Measurements from ENCODE around the gene CXXC1.
"Not testable (repeated sequence)": the region's sequence is repeated elsewhere in the genome, so short reads cannot be mapped to it uniquely, and the experiment has no call there.

Gene CXXC1

DNA sequence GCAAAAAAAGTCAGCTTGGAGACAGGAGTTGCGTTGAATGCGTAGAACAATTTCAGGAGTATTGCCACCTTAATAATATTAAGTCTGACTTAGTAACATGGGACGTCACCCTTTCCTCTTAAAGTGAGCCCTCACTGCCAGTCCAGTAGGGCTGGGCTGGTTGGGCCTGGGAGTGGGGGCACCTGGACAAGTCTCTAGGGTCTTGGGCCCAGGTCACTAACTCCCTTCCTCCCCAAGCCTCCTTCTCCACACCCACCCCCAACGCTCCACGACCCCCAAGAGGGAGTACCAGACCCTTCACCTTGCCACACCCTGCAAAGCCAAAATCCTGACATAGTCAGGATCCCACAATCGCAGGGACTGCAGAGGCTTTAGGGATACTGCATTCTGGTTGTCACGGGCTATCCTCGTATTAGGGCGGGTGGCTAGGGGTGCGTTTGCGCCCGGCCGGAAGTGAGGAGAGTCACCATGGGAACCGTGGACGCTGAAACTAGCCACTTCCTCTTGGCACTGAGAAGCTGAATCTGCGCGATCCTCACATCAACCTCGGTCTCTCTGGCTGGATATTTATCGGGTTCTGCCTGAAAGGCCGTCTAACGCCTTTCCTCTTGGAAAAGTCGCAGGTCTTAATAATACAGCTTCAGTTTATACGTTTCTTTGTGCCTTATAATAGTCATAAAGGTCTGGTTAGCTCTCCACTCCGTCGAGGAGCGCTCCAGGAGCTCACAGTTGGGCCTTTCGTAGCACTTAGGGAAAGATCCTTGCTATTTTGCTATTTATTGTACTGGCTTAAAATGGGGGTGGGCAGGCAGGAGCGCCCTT lies 10.3 kb upstream of the CXXC1 start:
- peak; percentile 33 for DNase-seq

DNA sequence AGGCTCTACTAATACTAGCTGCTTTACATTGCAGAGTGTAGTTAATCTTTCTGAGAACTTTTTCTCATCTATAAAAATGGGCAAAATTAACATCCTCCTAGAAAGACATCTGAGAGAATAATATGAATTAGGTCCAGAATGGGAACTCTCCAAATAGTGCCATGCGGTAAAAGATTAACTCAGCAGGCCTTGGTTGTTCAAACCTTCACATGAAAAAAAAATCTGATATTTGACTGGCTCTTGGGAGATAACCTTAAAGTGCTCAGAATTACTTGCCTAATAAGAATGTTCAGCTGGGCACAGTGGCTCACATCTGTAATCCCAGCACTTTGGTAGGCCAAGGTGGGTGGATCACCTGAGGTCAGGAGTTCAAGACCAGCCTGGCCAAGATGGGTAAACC lies 5.5 kb upstream of the CXXC1 start:
- no peak for DNase-seq

GRCh38 chr18:50289108-50289443 lies 1.6 kb upstream of the CXXC1 start:
- no peak for DNase-seq

- DNase-seq, result not testable (repeated sequence)
Observed at GRCh38 chr18:50288348-50289107, 1.0 kb upstream of the CXXC1 start.

- DNase-seq, result no peak
Observed at GRCh38 chr18:50287028-50287440, 458 bp downstream of the CXXC1 start.

GRCh38 chr18:50286391-50287027 lies 983 bp downstream of the CXXC1 start:
- DNase-seq, result no peak

DNA sequence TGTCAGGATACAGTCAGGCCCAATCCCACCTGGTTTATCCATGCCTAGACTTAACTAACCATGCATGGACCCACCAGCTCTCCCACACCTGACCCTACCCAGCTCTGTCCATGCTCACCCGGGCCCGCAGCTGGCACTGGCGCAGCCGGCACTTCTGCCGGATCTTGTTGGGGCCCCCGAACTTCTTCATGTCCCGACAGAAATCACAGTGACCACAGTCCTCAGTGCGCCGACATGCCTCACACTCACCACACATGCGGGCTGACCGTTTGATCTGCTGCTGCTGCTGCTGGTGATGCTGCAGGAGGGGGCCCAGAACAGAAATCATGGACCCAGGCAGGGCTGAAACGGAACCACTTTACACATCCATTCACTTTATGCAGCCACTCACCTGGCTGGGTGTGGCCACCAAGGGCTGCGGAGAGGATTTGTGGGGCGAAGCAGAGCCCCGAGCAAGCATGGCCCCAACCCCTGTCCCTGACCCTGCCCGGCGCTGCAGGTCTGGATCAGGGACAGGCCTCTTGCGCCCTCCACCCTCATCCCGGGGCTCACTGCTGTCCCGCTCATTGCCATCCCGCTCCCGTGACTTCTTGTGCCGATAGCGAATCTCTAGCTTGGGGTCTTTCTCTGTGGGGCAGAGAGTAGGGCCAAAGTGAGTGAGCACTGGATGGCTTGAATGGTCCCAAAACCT lies 1.7 kb downstream of the CXXC1 start:
- DNase-seq, result no peak

- DNase-seq, result no peak
Observed at GRCh38 chr18:50285071-50285470, 2.4 kb downstream of the CXXC1 start.

- no peak for DNase-seq
Observed at GRCh38 chr18:50284255-50284885, 3.1 kb downstream of the CXXC1 start.

DNA sequence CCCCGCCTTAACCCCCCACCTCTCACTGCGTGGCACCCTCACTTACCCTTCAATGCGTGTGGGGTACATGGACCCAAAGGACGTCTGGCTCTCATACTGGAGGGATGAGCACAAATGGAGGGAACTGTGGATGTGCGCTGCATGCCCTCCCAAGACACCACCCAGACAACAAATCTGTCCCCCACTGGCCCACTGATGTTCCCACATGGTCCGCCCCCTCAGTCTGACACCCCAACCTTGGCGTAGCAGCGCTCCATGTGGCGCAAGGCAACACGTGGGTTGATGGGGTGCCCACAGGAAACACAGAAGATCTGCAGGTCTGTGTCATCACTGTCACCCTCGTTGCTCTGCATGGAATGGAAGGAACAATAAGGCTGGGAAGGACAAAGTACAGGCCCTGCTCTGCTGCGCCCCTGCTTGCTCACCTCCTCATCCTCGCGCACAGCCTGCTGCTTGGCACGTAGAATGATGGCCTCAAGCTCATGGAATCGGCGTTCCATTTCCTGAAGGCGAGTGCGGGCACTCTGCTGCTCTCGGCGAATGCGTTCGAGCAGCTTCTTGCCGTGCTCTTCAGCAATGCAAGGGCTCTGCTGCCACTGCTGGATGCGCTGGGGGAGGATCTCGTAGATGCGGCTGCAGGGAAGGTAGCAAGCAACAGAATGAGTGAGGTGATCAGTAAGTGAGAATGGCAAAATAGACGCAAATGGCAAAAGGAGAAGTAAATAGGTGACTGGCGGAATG lies 3.9 kb downstream of the CXXC1 start:
- no peak for DNase-seq

GRCh38 chr18:50282521-50283335 lies 4.8 kb downstream of the CXXC1 start:
- DNase-seq, result no peak

DNA sequence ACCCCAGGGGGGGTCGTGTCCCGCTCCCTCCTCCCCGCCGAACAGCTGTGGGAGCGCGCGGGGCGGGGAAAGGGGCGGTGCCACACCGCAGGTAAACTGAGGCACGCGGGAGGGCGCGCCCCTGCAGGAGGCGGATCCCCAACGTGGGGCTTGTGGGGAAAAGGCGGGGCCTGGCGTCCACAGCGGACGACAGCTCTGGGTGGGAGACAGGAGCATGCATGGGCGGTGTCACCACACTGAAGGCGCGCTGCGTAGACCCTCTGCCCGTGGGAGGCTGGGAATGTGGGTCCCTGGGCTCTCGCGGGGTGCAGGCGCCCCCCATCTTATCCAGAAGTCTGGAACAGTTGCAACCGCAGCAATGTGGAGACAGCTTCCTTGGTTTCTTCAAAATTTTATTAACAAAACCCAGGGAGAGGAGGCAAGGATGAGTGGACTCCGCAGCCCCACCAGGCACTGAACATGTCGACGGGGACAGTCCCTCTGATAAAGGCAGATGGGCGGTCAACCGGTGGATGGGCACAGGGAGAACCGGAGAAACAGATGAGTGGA lies 5.4 kb downstream of the CXXC1 start:
- DNase-seq, result no peak

GRCh38 chr18:50281295-50281971 lies 6.1 kb downstream of the CXXC1 start, which contains the start of gene MBD1:
Gene MBD1 (minus strand): TSS chr18:50281523. CDS start chr18:50279992, 1,531 bp downstream.
- DNase-seq, result peak; percentile 94

- DNase-seq, result no peak
Observed at GRCh38 chr18:50280707-50281294, 6.7 kb downstream of the CXXC1 start.

GRCh38 chr18:50279752-50280151 lies 7.7 kb downstream of the CXXC1 start:
- DNase-seq, result no peak

DNA sequence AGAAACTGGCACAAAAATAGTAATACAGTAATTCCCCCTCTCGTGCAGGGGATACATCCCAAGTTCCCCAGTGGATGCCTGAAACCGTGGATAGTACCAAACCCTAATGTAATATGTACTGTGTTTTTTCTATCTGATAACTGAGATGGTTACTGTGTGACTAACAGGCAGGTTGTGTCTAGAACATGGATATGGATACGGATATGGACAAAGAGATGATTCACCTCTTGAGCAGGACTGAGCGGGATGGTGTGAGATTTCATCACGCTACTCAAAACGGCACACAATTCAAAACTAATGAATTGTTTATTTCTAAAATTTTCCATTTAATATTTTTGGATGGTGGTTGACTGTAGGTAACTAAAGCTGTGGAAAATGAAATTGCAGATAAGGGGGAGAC lies 9.6 kb downstream of the CXXC1 start:
- DNase-seq, result no peak

- no peak for DNase-seq
Observed at GRCh38 chr18:50276452-50276851, 11.0 kb downstream of the CXXC1 start.

DNA sequence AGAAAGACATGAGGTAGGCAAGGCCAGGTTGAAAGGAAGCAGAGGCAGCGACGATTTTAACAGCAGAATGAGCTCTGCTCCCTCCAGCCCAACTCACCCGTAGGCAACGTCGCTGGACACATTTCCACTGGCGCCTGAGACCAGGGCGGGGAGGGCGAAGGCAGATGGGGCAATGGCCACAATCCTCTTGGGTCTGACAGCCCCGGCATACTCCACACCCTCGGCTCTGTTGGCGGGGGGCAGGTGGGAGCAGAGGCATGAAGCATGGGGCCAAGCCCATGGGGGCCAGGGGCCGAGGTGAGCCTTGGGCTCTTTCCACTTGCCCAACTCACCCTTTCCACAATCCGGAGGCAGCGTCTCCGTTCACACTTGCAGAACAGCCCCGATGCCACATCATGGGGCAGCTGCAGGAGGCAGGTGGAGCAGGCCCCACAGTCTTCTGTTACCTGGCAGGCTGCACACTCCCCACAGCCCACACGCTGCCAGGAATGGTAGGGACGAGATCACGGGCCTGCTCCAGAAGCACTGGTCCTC lies 11.9 kb downstream of the CXXC1 start:
- DNase-seq, result no peak

- no peak for DNase-seq
Observed at GRCh38 chr18:50274941-50275340, 12.6 kb downstream of the CXXC1 start.

Measured in SIG-M5 (cell line).